Measurements from ENCODE around the gene PARG. TPM values are rescaled to one million over a fixed set of nuclear protein-coding genes. Genes with fewer than 3 reads are reported as not detected.
"Not testable (repeated sequence)": the region's sequence is repeated elsewhere in the genome, so short reads cannot be mapped to it uniquely, and the experiment has no call there.

PARG gene
- total RNA-seq, 1 experiment from 2014 or later, result 47.6 TPM

DNA sequence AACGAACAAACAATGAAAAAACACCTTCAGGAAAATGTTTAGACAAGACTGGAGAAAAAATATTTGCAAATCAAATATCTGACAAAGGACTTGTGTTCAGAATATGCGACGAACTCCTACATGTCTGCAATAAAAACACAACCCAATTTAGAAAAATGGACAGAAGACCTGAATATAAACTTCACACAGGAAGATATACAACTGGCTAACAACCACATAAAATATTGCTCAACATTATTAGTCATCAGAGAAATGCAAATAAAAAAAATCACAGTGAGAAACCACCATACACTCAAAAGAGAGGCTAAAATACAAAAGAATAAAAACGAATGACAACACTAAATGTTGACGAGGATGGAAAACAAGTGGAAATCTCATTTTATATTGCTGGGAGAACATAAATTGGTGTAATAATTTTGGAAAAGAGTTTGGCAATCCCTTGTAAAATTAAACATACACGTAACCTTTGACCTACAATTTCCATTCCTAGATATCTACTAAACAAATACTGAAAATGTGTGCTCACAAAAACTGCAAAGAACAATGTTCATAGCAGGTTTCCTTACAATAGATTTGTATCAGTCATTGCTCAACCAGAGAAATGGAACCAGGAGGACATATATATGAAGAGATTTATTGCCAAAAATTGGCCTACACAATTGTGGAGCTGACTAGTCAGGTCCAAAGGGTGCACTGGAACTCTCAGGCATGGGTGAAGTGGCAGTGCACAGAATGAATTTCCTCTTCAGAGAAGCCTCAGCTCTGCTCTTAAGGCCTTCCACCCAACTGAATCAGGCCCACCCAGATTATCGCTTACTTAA, 96.8 kb downstream of the PARG start:
- Histone ChIP-seq H3K27me3 (ENCODE audit: low read length) (no peaks in the 10 kb centered on the region), H3K4me3 (ENCODE audit: low read length) (no peak overlapping the region), H2AFZ (ENCODE audit: low read length) (no peak overlapping the region), H3K27ac (ENCODE audit: low read length) (no peak overlapping the region), H4K20me1 (ENCODE audit: insufficient read depth, low read depth, low read length) (no peaks in the 10 kb centered on the region), H3K79me2 (ENCODE audit: low read length) (no peaks in the 10 kb centered on the region), H3K9me2 (replicated peaks; ENCODE audit: insufficient read depth, low read length) (no peaks in the 10 kb centered on the region), H3K36me3 (ENCODE audit: insufficient read depth, low read length) (peaks cover 7% of the 10 kb centered on the region; the same call in 1 of the 2 replicates), H3K4me2 (ENCODE audit: low read depth, low read length, poor library complexity, severe bottlenecking) (no peak overlapping the region), H3K9me3 (ENCODE audit: low read length) (no peaks in the 10 kb centered on the region), H3K9ac (ENCODE audit: low read length) (no peak overlapping the region), H3K4me1 (ENCODE audit: low read length) (no peaks in the 10 kb centered on the region)
- DNase-seq, result no peak

DNA sequence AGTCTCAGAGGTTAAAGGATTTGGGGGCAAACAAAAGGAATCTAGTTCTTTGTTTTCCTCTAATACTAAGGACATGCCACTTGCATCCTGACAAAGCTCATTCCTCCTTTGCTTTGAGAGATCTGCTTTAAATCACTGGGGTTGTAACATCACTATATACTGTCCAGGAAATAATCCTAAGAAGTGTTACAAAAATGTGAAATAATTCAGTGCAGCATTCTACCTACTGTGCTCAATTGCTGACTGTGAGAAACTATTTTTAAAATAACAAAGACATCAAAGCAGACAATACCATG, 99.5 kb downstream of the PARG start:
- DNase-seq; H4K20me1 ChIP-seq (ENCODE audit: insufficient read depth, low read depth, low read length); H3K9ac ChIP-seq (ENCODE audit: low read length); H3K27me3 ChIP-seq (ENCODE audit: low read length); H3K4me3 ChIP-seq (ENCODE audit: low read length); H3K4me1 ChIP-seq (ENCODE audit: low read length); H3K9me2 ChIP-seq (replicated peaks; ENCODE audit: insufficient read depth, low read length); H3K79me2 ChIP-seq (ENCODE audit: low read length); H3K27ac ChIP-seq (ENCODE audit: low read length); H3K9me3 ChIP-seq (ENCODE audit: low read length); H3K4me2 ChIP-seq (ENCODE audit: low read depth, low read length, poor library complexity, severe bottlenecking); H2AFZ ChIP-seq (ENCODE audit: low read length): not testable (repeated sequence)
- H3K36me3 ChIP-seq (ENCODE audit: insufficient read depth, low read length), result peaks cover 12% of the 10 kb centered on the region; the same call in 1 of the 2 replicates

DNA sequence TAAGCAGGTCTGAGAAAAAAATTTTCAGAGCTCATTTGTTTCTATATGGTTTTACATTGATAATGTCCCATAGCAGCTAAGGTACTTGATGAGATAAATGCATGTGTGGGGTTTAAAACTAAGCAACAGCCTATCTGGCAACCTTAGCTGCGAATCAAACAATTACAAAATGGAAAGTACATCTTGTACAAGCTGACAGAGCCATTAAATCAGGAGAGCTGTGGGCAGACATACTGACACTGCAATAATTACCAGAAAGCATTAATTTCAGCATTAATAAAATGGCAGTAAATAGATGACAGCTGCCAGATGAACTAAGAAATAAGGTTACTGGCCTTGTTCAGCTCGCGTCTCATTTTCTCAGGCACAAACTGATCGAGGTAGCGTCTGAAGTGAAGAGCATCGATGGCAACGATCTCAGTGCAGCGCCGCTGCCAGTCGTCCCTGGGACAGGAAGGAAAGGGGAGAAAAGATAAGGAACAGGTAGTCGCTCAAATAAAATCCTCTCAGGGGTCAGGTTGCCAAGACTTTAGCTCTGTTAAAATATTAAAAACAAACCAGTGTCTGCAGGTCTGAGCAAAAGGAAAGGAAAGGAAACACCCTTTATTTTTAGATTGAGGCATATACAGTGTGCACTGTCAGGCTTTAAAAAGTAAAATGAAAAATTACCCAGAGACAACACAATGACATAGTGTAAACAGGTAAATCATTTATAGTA, 100.1 kb downstream of the PARG start:
- Histone ChIP-seq H3K27ac (ENCODE audit: low read length) (no peak overlapping the region), H3K4me3 (ENCODE audit: low read length) (no peak overlapping the region), H3K9me3 (ENCODE audit: low read length) (no peaks in the 10 kb centered on the region), H4K20me1 (ENCODE audit: insufficient read depth, low read depth, low read length) (no peaks in the 10 kb centered on the region), H3K9me2 (replicated peaks; ENCODE audit: insufficient read depth, low read length) (no peaks in the 10 kb centered on the region), H2AFZ (ENCODE audit: low read length) (no peak overlapping the region), H3K4me1 (ENCODE audit: low read length) (no peaks in the 10 kb centered on the region), H3K27me3 (ENCODE audit: low read length) (no peaks in the 10 kb centered on the region), H3K4me2 (ENCODE audit: low read depth, low read length, poor library complexity, severe bottlenecking) (no peak overlapping the region), H3K79me2 (ENCODE audit: low read length) (no peaks in the 10 kb centered on the region), H3K36me3 (ENCODE audit: insufficient read depth, low read length) (peaks cover 12% of the 10 kb centered on the region; the same call in 1 of the 2 replicates), H3K9ac (ENCODE audit: low read length) (no peak overlapping the region)
- DNase-seq, result no peak

DNA sequence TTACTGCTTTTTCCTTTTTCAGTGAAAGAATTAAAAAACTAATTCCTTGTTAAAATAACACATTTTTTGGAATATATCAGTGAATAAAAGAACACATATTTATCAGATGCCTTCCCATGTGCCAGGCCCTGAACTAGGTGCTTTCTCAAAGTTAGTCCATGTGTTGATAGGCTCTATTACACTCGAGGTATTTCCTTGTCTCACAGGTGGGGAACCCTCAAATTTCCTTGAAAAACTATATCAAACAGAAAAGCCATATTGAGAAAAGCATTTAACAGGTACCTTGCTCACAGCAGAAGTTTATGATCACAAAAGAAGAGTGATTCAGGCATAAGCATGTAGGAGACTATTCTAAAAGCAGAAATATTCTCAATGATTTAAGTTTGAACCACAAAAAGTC, 104.1 kb downstream of the PARG start:
- no peaks in the 10 kb centered on the region for H3K79me2 ChIP-seq (ENCODE audit: low read length)
- H3K4me3 ChIP-seq (ENCODE audit: low read length), result no peak overlapping the region
- no peak overlapping the region for H3K4me2 ChIP-seq (ENCODE audit: low read depth, low read length, poor library complexity, severe bottlenecking)
- no peak for DNase-seq
- H3K27me3 ChIP-seq (ENCODE audit: low read length), result no peaks in the 10 kb centered on the region
- no peak overlapping the region for H2AFZ ChIP-seq (ENCODE audit: low read length)
- no peaks in the 10 kb centered on the region for H3K9me2 ChIP-seq (replicated peaks; ENCODE audit: insufficient read depth, low read length)
- H3K4me1 ChIP-seq (ENCODE audit: low read length), result no peaks in the 10 kb centered on the region
- no peak overlapping the region for H3K9ac ChIP-seq (ENCODE audit: low read length)
- H3K9me3 ChIP-seq (ENCODE audit: low read length), result no peaks in the 10 kb centered on the region
- peaks cover 5% of the 10 kb centered on the region; the same call in 1 of the 2 replicates for H3K36me3 ChIP-seq (ENCODE audit: insufficient read depth, low read length)
- H3K27ac ChIP-seq (ENCODE audit: low read length), result no peak overlapping the region
- no peaks in the 10 kb centered on the region for H4K20me1 ChIP-seq (ENCODE audit: insufficient read depth, low read depth, low read length)

DNA sequence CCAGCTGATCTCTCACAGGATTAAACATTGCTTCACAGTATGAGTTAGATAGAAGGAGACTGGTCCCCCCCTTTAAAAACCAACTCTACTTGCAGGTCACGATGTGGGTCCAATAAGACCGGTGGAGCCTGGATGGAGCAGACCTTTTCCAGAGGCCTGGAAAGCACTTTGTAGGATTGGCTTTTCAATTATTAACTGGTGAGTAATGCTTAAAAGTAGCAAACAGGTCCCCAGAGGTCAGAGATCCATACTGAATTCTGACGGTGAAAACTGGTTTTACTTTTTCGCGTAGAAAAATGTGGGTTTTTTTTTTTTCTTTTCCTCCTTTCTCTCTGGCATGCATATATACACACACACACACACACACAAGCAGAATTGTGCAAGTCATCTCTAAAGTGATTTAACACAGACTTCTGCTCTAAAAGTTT, 104.8 kb downstream of the PARG start:
- Histone ChIP-seq H3K27me3 (ENCODE audit: low read length) (no peaks in the 10 kb centered on the region), H3K4me2 (ENCODE audit: low read depth, low read length, poor library complexity, severe bottlenecking) (no peak overlapping the region), H3K27ac (ENCODE audit: low read length) (no peak overlapping the region), H4K20me1 (ENCODE audit: insufficient read depth, low read depth, low read length) (no peaks in the 10 kb centered on the region), H3K9me2 (replicated peaks; ENCODE audit: insufficient read depth, low read length) (no peaks in the 10 kb centered on the region), H3K4me1 (ENCODE audit: low read length) (no peaks in the 10 kb centered on the region), H3K4me3 (ENCODE audit: low read length) (no peak overlapping the region), H3K9ac (ENCODE audit: low read length) (no peak overlapping the region), H2AFZ (ENCODE audit: low read length) (no peak overlapping the region), H3K79me2 (ENCODE audit: low read length) (no peaks in the 10 kb centered on the region), H3K9me3 (ENCODE audit: low read length) (no peaks in the 10 kb centered on the region), H3K36me3 (ENCODE audit: insufficient read depth, low read length) (peaks cover 7% of the 10 kb centered on the region; the same call in 1 of the 2 replicates)
- no peak for DNase-seq

DNA sequence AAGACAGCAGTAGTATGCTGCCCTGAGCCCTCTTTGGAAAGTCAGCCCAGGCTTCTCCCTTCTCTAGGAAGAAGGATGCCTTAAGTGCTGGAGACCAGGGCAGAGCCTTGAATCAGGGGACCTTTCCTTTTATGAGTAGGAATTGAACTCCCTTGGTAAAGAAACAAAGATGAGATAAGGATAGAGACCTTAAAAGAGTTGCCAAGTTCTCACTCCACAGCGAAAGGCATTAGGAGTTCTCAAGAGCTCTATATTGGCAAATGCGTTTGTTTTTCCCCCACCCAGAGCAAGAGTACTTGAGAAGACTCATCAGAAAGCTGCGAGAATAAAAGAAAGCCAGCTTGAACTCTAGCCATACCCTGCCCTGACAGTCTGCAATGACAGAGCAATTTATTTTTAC, 106.9 kb downstream of the PARG start:
- no peak overlapping the region for H3K9ac ChIP-seq (ENCODE audit: low read length)
- H3K27me3 ChIP-seq (ENCODE audit: low read length), result no peaks in the 10 kb centered on the region
- DNase-seq, result no peak
- H3K27ac ChIP-seq (ENCODE audit: low read length), result no peak overlapping the region
- H3K4me2 ChIP-seq (ENCODE audit: low read depth, low read length, poor library complexity, severe bottlenecking), result no peak overlapping the region
- no peaks in the 10 kb centered on the region for H3K4me1 ChIP-seq (ENCODE audit: low read length)
- H2AFZ ChIP-seq (ENCODE audit: low read length), result no peak overlapping the region
- H3K79me2 ChIP-seq (ENCODE audit: low read length), result no peaks in the 10 kb centered on the region
- no peak overlapping the region for H3K4me3 ChIP-seq (ENCODE audit: low read length)
- peaks cover 9% of the 10 kb centered on the region; the same call in 1 of the 2 replicates for H3K36me3 ChIP-seq (ENCODE audit: insufficient read depth, low read length)
- no peaks in the 10 kb centered on the region for H3K9me3 ChIP-seq (ENCODE audit: low read length)
- no peaks in the 10 kb centered on the region for H4K20me1 ChIP-seq (ENCODE audit: insufficient read depth, low read depth, low read length)
- H3K9me2 ChIP-seq (replicated peaks; ENCODE audit: insufficient read depth, low read length), result no peaks in the 10 kb centered on the region

DNA sequence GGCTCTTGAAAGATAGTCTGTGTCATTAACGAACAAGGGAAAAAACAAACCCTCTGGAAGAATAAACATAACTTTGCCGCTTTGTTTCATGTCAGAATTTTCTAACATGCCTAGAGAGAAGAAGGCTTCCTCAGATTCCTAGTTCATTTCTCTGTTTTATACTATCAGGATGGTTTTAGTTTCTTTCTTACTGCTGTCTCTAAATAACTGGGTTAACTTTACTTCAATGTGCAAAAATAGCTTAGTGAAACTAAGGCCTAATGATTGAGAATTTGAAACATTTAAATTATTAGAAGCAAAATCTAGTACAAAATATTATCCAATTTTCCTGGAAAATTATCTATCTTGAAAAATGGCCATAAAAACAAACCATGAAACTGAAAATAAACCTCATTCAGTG, 107.6 kb downstream of the PARG start:
- H3K36me3 ChIP-seq (ENCODE audit: insufficient read depth, low read length), result peaks cover 9% of the 10 kb centered on the region; the same call in 1 of the 2 replicates
- H3K27ac ChIP-seq (ENCODE audit: low read length), result no peak overlapping the region
- no peak overlapping the region for H3K4me2 ChIP-seq (ENCODE audit: low read depth, low read length, poor library complexity, severe bottlenecking)
- H3K79me2 ChIP-seq (ENCODE audit: low read length), result no peaks in the 10 kb centered on the region
- H2AFZ ChIP-seq (ENCODE audit: low read length), result no peak overlapping the region
- H3K9me3 ChIP-seq (ENCODE audit: low read length), result no peaks in the 10 kb centered on the region
- H4K20me1 ChIP-seq (ENCODE audit: insufficient read depth, low read depth, low read length), result no peaks in the 10 kb centered on the region
- H3K27me3 ChIP-seq (ENCODE audit: low read length), result no peaks in the 10 kb centered on the region
- H3K4me3 ChIP-seq (ENCODE audit: low read length), result no peak overlapping the region
- DNase-seq, result no peak
- no peak overlapping the region for H3K9ac ChIP-seq (ENCODE audit: low read length)
- no peaks in the 10 kb centered on the region for H3K9me2 ChIP-seq (replicated peaks; ENCODE audit: insufficient read depth, low read length)
- no peaks in the 10 kb centered on the region for H3K4me1 ChIP-seq (ENCODE audit: low read length)

DNA sequence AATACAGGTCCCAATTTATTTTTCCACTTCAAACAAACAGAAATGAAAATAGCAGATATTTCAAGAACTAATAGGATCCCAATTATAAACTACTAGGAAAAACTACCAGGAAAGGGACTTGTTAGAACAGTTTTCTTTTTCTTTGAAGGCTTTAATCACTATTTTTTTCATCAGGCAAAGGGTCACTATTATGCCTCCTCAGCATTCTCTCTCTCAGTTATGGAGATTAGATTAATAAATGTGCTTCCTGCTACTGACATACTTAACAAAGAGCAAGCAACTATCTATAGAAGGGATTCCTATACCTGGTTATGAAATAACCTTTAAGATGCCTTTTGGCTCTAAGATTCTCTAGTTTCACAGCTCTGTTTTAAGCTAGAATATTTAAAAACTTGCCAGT, 108.7 kb downstream of the PARG start:
- no peaks in the 10 kb centered on the region for H3K27me3 ChIP-seq (ENCODE audit: low read length)

More for the DNA sequence above, 108.7 kb downstream of the PARG start:
- Histone ChIP-seq H3K4me3 (ENCODE audit: low read length) (no peak overlapping the region), H3K9me3 (ENCODE audit: low read length) (no peaks in the 10 kb centered on the region), H3K4me1 (ENCODE audit: low read length) (no peaks in the 10 kb centered on the region), H4K20me1 (ENCODE audit: insufficient read depth, low read depth, low read length) (no peaks in the 10 kb centered on the region), H3K9me2 (replicated peaks; ENCODE audit: insufficient read depth, low read length) (no peaks in the 10 kb centered on the region), H3K27ac (ENCODE audit: low read length) (no peak overlapping the region), H3K4me2 (ENCODE audit: low read depth, low read length, poor library complexity, severe bottlenecking) (no peak overlapping the region), H3K79me2 (ENCODE audit: low read length) (no peaks in the 10 kb centered on the region), H3K9ac (ENCODE audit: low read length) (no peak overlapping the region), H3K36me3 (ENCODE audit: insufficient read depth, low read length) (0 out of 2 replicates have a peak, but pooled peaks cover 3% of the 10 kb centered on the region), H2AFZ (ENCODE audit: low read length) (no peak overlapping the region)
- no peak for DNase-seq
